HCT116 (cell line): ENCODE data around the gene UROD. TPM values are rescaled to one million over a fixed set of nuclear protein-coding genes. Genes with fewer than 3 reads are reported as not detected.

Experiments
- ATAC-seq: fragments of 200-7000 bp; cut with Tn5 transposase; 2 replicates; pipeline ENCODE4 v1.9.1; 2020; ENCODE audit warnings: mild to moderate bottlenecking, moderate library complexity
- BruUV-seq: library from RNA; stranded (reverse); fragments of 400-500 nt; replicated peaks from 2 replicates; lab custom pipeline; 2021; lab: Mats Ljungman, UMichigan
- CTCF ChIA-PET: fragments of 300-600 bp; sonication (Branson Sonifier 250); formaldehyde crosslinking; loops from one replicate; lab custom pipeline; 2021; ENCODE audit warnings: antibody characterized with exemption; lab: Charles Lee
- POLR2A ChIA-PET: fragments of 300-600, 350-600 bp; sonication (Branson Sonifier 250); formaldehyde crosslinking; loops from one replicate; lab custom pipeline; 2021; ENCODE audit warnings: antibody characterized with exemption; lab: Charles Lee
- RAD21 ChIA-PET, 2 experiments: fragments of 300-600 bp; sonication (Branson Sonifier 250); formaldehyde crosslinking; loops; one replicate each; lab custom pipeline; 2023; ENCODE audit warnings: low total read pairs in 2 of 2; ENCODE audit not compliant: uncharacterized antibody in 2 of 2, unreplicated experiment in 2 of 2, low non-redundant PET in 1 of 2; lab: Charles Lee
- DNase-seq: peaks from one replicate; pipeline ENCODE4 v3.0.0-alpha.2; 2010; ENCODE audit warnings: low read depth, low spot score
- H2AFZ ChIP-seq: fragments of 200-600 bp; shearing (Covaris generic), sonication (generic); 2 replicates; pipeline ENCODE4 v1.6.1; 2017; ENCODE audit warnings: low read depth, mixed run types, mixed read lengths, antibody characterized with exemption, low read length; ENCODE audit not compliant: poor library complexity, severe bottlenecking
- H3K27ac ChIP-seq: 2 replicates; pipeline ENCODE4 v1.5.1; 2012; ENCODE audit warnings: low read depth, low read length
- H3K27me3 ChIP-seq: fragments of 200-600 bp; sonication (generic); 2 replicates; pipeline ENCODE4 v1.6.1; 2016; ENCODE audit warnings: mixed run types, low read length, mixed read lengths; ENCODE audit not compliant: insufficient read depth
- H3K36me3 ChIP-seq, 2 experiments: fragments of 200-500 bp in 1 of 2; fragments of 200-600 bp in 1 of 2; sonication (Bioruptor generic) in 1 of 2; sonication (generic) in 1 of 2; 2 replicates each; pipeline versions ENCODE4 v1.5.1 to v1.6.1; 2014 to 2016; ENCODE audit warnings: low read length in 2 of 2, inconsistent platforms in 1 of 2, mixed read lengths in 1 of 2, mixed run types in 1 of 2; ENCODE audit not compliant: insufficient read depth in 2 of 2, control insufficient read depth in 1 of 2
- H3K4me1 ChIP-seq, 2 experiments: fragments of 200-600 bp in 1 of 2; sonication (generic) in 1 of 2; 2 replicates each; pipeline versions ENCODE4 v1.5.1 to v1.6.1; 2012 to 2017; ENCODE audit warnings: low read length in 2 of 2, inconsistent platforms in 1 of 2, mild to moderate bottlenecking in 1 of 2, mixed read lengths in 1 of 2, mixed run types in 1 of 2, moderate library complexity in 1 of 2; ENCODE audit not compliant: insufficient read depth in 2 of 2, control insufficient read depth in 1 of 2
- H3K4me2 ChIP-seq: fragments of 200-600 bp; sonication (generic); 2 replicates; pipeline ENCODE4 v1.6.1; 2017; ENCODE audit warnings: mixed run types, low read length, mixed read lengths
- H3K4me3 ChIP-seq, 2 experiments: fragments of 200-600 bp in 1 of 2; sonication (generic) in 1 of 2; replicated peaks in 1 of 2; 2 replicates each; pipeline ENCODE4 v1.5.1; 2011 to 2016; ENCODE audit warnings: low read length in 2 of 2, control low read depth in 1 of 2, low read depth in 1 of 2, mild to moderate bottlenecking in 1 of 2, mixed read lengths in 1 of 2, mixed run types in 1 of 2
- H3K79me2 ChIP-seq: fragments of 200-600 bp; sonication (generic); 2 replicates; pipeline ENCODE4 v1.6.1; 2017; ENCODE audit warnings: mild to moderate bottlenecking, mixed run types, low read length, moderate library complexity, mixed read lengths; ENCODE audit not compliant: insufficient read depth
- H3K9ac ChIP-seq: fragments of 200-600 bp; sonication (generic); 2 replicates; pipeline ENCODE4 v1.6.1; 2016; ENCODE audit warnings: low read length, mixed read lengths
- H3K9me2 ChIP-seq: fragments of 200-600 bp; sonication (generic), shearing (Covaris generic); 2 replicates; pipeline ENCODE4 v1.6.1; 2017; ENCODE audit warnings: mixed run types, mild to moderate bottlenecking, moderate library complexity; ENCODE audit not compliant: insufficient read depth
- H3K9me3 ChIP-seq, 2 experiments: fragments of 200-500 bp in 1 of 2; fragments of 200-600 bp in 1 of 2; sonication (Bioruptor generic) in 1 of 2; sonication (generic) in 1 of 2; 2 replicates each; pipeline ENCODE4 v1.6.1; 2014 to 2017; ENCODE audit warnings: low read length in 2 of 2, mixed read lengths in 2 of 2, inconsistent platforms in 1 of 2, low read depth in 1 of 2, mild to moderate bottlenecking in 1 of 2, mixed run types in 1 of 2, moderate library complexity in 1 of 2; ENCODE audit not compliant: control insufficient read depth in 1 of 2, insufficient read depth in 1 of 2
- H4K20me1 ChIP-seq: fragments of 200-600 bp; sonication (generic), shearing (Covaris generic); 2 replicates; pipeline ENCODE4 v1.6.1; 2017; ENCODE audit warnings: mixed run types, mild to moderate bottlenecking, moderate library complexity; ENCODE audit not compliant: insufficient read depth
- CBX3 ChIP-seq: IDR thresholded peaks from 2 replicates; pipeline ENCODE4 v1.6.1; 2012; ENCODE audit warnings: low read depth
- CEBPB ChIP-seq: IDR thresholded peaks from 2 replicates; pipeline ENCODE4 v1.6.1; 2012; ENCODE audit warnings: low read depth
- CTCF ChIP-seq, 3 experiments: fragments of 200-600 bp in 1 of 3; sonication (generic) in 1 of 3; IDR thresholded peaks in 2 of 3; conservative IDR thresholded peaks in 1 of 3; 2 replicates each; pipeline ENCODE4 v1.5.1; 2012 to 2017; ENCODE audit warnings: low read depth in 2 of 3, low read length in 2 of 3, antibody characterized with exemption in 1 of 3, borderline replicate concordance in 1 of 3, control low read depth in 1 of 3, mild to moderate bottlenecking in 1 of 3, mixed read lengths in 1 of 3, mixed run types in 1 of 3, moderate library complexity in 1 of 3; ENCODE audit not compliant: insufficient read depth in 1 of 3
- EGR1 ChIP-seq: IDR thresholded peaks from 2 replicates; pipeline ENCODE4 v1.6.1; 2012; ENCODE audit warnings: low read depth
- EZH2phosphoT487 ChIP-seq: fragments of 200-600 bp; IDR thresholded peaks from 2 replicates; pipeline ENCODE4 v1.6.1; 2018; ENCODE audit warnings: antibody characterized with exemption, borderline replicate concordance
- FOSL1 ChIP-seq: IDR thresholded peaks from 2 replicates; pipeline ENCODE4 v1.6.1; 2012; ENCODE audit warnings: low read depth
- JUND ChIP-seq: IDR thresholded peaks from 2 replicates; pipeline ENCODE4 v1.6.1; 2012
- MAX ChIP-seq: IDR thresholded peaks from 2 replicates; pipeline ENCODE4 v1.6.1; 2012
- POLR2AphosphoS5 ChIP-seq: IDR thresholded peaks from 2 replicates; pipeline ENCODE4 v1.6.1; 2011; ENCODE audit warnings: mild to moderate bottlenecking, low read depth, low read length, moderate library complexity
- RAD21 ChIP-seq: IDR thresholded peaks from 2 replicates; pipeline ENCODE4 v1.6.1; 2012; ENCODE audit warnings: low read depth, mild to moderate bottlenecking
- SP1 ChIP-seq: IDR thresholded peaks from 2 replicates; pipeline ENCODE4 v1.6.1; 2012; ENCODE audit warnings: low read depth
- TCF7L2 ChIP-seq: IDR thresholded peaks from 2 replicates; pipeline ENCODE4 v1.7.0; 2011; ENCODE audit warnings: borderline replicate concordance, inconsistent platforms; ENCODE audit not compliant: insufficient read depth, insufficient read length; ENCODE audit errors: extremely low read depth
- YY1 ChIP-seq: IDR thresholded peaks from 2 replicates; pipeline ENCODE4 v1.6.1; 2011; ENCODE audit warnings: low read length, low read depth, moderate library complexity, mild to moderate bottlenecking; ENCODE audit not compliant: insufficient replicate concordance; ENCODE audit errors: extremely low read depth
- ZBTB33 ChIP-seq: IDR thresholded peaks from 2 replicates; pipeline ENCODE4 v1.6.1; 2011; ENCODE audit warnings: mild to moderate bottlenecking, low read length, moderate library complexity; ENCODE audit not compliant: insufficient replicate concordance; ENCODE audit errors: extremely low read depth
- ZFX ChIP-seq: fragments of 450-650 bp; IDR thresholded peaks from 2 replicates; pipeline ENCODE4 v1.6.1; 2017
- ZNF274 ChIP-seq: fragments of 200-500 bp; sonication (Bioruptor generic); IDR thresholded peaks from 2 replicates; pipeline ENCODE4 v1.6.1; 2014; ENCODE audit warnings: mild to moderate bottlenecking, low read depth, low read length, inconsistent platforms
- intact Hi-C: fragments of 100-400 bp; cut with micrococcal nuclease; formaldehyde crosslinking; loops from 2 replicates; pipeline ENCODE4 v1.10.0; 2022
- total RNA-seq: library from RNA; stranded (reverse); gene quantifications from one replicate; pipeline ENCODE4 v1.2.1, GENCODE V29; 2021; ENCODE audit not compliant: unreplicated experiment

Gene UROD
- total RNA-seq, 1 experiment from 2014 or later: 73.7 TPM

- Histone ChIP-seq H3K27ac (no peak overlapping the region), H3K4me1 (peaks cover 5 to 20% of the 10 kb centered on the region in 2 experiments; a peak in 3 of 4 replicates), H3K4me3 (no peak overlapping the region), H4K20me1 (no peaks in the 10 kb centered on the region), H3K79me2 (peaks cover 8% of the 10 kb centered on the region; the same call in 1 of the 2 replicates), H2AFZ (no peak overlapping the region), H3K9me3 (no peaks in the 10 kb centered on the region), H3K9me2 (no peaks in the 10 kb centered on the region), H3K4me2 (no peak overlapping the region), H3K36me3 (no peaks in the 10 kb centered on the region), H3K27me3 (no peaks in the 10 kb centered on the region), H3K9ac (no peak overlapping the region)
- no TSS peak for BruUV-seq
- intact Hi-C loops: loop anchor here (10.0 kb wide), 1 partner anchor 889 kb away; no protein-coding TSS in a partner anchor
- ChIA-PET CTCF (interaction anchor here (4.3 to 11.9 kb wide), 2 partner anchors 284 to 477 kb away, joined by 32 to 214 read pairs; partner anchors contain the start of gene TESK2), RAD21 (no interaction called here), POLR2A (interaction anchor here (1.2 kb wide), 1 partner anchor 288 kb away, joined by 3 read pairs; no protein-coding TSS in a partner anchor)
- no peak for ATAC-seq
- no peak for DNase-seq
- no peak for TF ChIP-seq RAD21
- no peak for TF ChIP-seq ZFX
- no peak for TF ChIP-seq JUND
- TF ChIP-seq ZNF274: no peak
- no peak for TF ChIP-seq CBX3
- no peak for TF ChIP-seq SP1
- TF ChIP-seq YY1: no peak
- no peak for TF ChIP-seq ZBTB33
- no peak for TF ChIP-seq CTCF (IDR thresholded peaks at IDR 0.05 in 2 of 3, conservative IDR thresholded peaks at IDR 0.05 in 1 of 3; ENCODE audit: borderline replicate concordance in 1 of 3, insufficient read depth in 1 of 3, low read depth in 2 of 3, low read length in 2 of 3)
- TF ChIP-seq TCF7L2: no peak
- no peak for TF ChIP-seq EGR1
- no peak for TF ChIP-seq MAX
- no peak for TF ChIP-seq POLR2AphosphoS5
- TF ChIP-seq EZH2phosphoT487: no peak
- TF ChIP-seq FOSL1: no peak
- TF ChIP-seq CEBPB: no peak
Observed at GRCh38 chr1:45016090-45016697, 4.1 kb downstream of the UROD start.
